PC-3 (cell line): ENCODE measurements around the gene CDH22.

Experiments used
- EZH2 ChIP-seq: fragments of 300-600 bp; sonication (generic); IDR thresholded peaks from one replicate; pipeline ENCODE4 v1.6.1; 2017; ENCODE audit warnings: antibody characterized with exemption, mild to moderate bottlenecking, low read length; ENCODE audit not compliant: unreplicated experiment
- EZH2phosphoT487 ChIP-seq: fragments of 300-600 bp; sonication (generic); IDR thresholded peaks from 2 replicates; pipeline ENCODE4 v1.6.1; 2018; ENCODE audit warnings: mild to moderate bottlenecking, antibody characterized with exemption, low read length, borderline replicate concordance
- TF ChIP-seq, protein P1 (sequence below): fragments of 300-600 bp; sonication (generic); conservative IDR thresholded peaks from 2 replicates; pipeline ENCODE4 v1.5.1; 2017; ENCODE audit warnings: antibody characterized with exemption, low read depth, mild to moderate bottlenecking, low read length

GRCh38 chr20:46185353-46185752, 122.9 kb downstream of the CDH22 start:
- TF ChIP-seq, protein P1, sequence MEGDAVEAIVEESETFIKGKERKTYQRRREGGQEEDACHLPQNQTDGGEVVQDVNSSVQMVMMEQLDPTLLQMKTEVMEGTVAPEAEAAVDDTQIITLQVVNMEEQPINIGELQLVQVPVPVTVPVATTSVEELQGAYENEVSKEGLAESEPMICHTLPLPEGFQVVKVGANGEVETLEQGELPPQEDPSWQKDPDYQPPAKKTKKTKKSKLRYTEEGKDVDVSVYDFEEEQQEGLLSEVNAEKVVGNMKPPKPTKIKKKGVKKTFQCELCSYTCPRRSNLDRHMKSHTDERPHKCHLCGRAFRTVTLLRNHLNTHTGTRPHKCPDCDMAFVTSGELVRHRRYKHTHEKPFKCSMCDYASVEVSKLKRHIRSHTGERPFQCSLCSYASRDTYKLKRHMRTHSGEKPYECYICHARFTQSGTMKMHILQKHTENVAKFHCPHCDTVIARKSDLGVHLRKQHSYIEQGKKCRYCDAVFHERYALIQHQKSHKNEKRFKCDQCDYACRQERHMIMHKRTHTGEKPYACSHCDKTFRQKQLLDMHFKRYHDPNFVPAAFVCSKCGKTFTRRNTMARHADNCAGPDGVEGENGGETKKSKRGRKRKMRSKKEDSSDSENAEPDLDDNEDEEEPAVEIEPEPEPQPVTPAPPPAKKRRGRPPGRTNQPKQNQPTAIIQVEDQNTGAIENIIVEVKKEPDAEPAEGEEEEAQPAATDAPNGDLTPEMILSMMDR = no peak
- TF ChIP-seq EZH2 (no peak), EZH2phosphoT487 (no peak)
